GM10248 (cell line): ENCODE data around the gene TSR2.

ENCODE experiments used
- CTCF ChIA-PET: fragments of 300-600 bp; sonication (Branson Sonifier 250); formaldehyde crosslinking; extraction: SDS; loops from one replicate; lab custom pipeline; 2021; ENCODE audit warnings: antibody characterized with exemption; lab: Yijun Ruan, JAX
- POLR2A ChIA-PET: fragments of 350-650 bp; sonication (Branson Sonifier 250); formaldehyde crosslinking; extraction: SDS; loops from one replicate; lab custom pipeline; 2020; ENCODE audit warnings: antibody characterized with exemption; lab: Yijun Ruan, JAX
- DNase-seq: peaks from one replicate; pipeline ENCODE4 v3.0.0; 2012; ENCODE audit errors: extremely low spot score
- TF ChIP-seq, protein P1 (sequence below): IDR thresholded peaks from 2 replicates; pipeline ENCODE4 v1.5.1; 2012; ENCODE audit warnings: mild to moderate bottlenecking, low read depth; ENCODE audit errors: extremely low read depth, missing control alignments, control extremely low read depth

The TSR2 gene, protein sequence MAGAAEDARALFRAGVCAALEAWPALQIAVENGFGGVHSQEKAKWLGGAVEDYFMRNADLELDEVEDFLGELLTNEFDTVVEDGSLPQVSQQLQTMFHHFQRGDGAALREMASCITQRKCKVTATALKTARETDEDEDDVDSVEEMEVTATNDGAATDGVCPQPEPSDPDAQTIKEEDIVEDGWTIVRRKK

DNA sequence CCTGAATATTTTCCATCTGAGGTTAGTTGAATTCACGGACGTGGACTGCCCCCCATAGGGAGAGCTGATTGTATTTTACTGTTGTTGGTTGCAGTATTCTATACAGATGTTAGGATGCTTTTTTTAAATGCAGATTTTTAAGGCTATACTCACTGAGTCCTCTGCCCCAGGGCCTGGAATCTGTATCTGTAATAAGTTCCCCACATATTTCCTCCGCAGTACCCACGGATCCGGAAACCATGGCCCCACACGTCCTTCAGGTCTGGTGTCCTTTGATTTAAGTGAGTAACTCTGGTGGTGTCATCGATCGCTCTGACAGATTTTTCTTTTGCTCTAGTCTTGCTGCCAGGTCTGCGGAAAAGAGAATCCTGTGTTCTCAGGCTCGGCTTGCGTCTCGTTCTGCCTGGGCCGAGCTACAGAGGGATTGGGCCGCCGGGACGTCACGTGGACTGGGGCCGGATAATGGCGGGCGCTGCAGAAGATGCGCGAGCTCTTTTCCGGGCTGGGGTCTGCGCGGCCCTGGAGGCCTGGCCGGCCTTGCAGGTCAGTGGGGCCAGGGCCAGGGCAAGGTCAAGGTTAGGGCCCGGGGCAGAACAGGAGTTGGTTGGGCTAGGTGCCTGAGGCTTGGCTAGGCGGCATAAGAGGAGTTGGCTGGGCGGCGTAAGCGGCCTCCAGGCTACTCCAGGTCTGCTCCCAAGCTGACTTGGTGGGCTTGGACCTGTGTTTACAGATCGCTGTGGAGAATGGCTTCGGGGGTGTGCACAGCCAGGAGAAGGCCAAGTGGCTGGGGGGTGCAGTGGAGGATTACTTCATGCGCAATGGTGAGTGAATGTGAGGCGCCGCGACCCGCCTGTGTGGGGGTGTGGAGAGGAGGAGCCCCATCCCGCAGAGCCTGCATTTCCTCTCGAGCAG is at the start of gene TSR2:
Gene TSR2 (plus strand): TSS at position 445 of the 912 bp plus-strand sequence. CDS start 18 bp downstream, at position 463.
- ChIA-PET CTCF (no interaction called here), POLR2A (no interaction called here)
- DNase-seq = peak; percentile 77
- TF ChIP-seq, protein P1, sequence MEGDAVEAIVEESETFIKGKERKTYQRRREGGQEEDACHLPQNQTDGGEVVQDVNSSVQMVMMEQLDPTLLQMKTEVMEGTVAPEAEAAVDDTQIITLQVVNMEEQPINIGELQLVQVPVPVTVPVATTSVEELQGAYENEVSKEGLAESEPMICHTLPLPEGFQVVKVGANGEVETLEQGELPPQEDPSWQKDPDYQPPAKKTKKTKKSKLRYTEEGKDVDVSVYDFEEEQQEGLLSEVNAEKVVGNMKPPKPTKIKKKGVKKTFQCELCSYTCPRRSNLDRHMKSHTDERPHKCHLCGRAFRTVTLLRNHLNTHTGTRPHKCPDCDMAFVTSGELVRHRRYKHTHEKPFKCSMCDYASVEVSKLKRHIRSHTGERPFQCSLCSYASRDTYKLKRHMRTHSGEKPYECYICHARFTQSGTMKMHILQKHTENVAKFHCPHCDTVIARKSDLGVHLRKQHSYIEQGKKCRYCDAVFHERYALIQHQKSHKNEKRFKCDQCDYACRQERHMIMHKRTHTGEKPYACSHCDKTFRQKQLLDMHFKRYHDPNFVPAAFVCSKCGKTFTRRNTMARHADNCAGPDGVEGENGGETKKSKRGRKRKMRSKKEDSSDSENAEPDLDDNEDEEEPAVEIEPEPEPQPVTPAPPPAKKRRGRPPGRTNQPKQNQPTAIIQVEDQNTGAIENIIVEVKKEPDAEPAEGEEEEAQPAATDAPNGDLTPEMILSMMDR = peak; percentile 23

DNA sequence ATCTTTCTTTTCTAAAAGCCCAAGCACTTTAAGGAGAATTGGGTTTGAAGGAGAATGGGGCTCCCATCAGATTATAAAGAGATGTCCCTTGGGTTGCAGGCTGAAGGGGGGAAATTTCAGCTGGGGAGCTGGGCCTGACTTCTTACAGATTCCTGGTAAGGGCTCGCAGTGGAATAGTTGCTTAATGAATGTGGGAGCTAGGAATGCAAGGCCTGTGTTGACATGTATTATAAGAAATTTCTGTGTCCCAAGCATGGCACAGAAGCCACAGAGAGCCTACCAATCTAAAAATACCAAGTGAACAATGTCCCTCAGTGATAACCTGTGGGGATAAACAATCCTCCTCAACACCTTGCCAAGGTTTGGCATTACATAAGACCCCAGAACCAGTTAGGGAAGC is 43.1 kb upstream of the TSR2 start:
- TF ChIP-seq, protein P1 = no peak
- no peak for DNase-seq
- POLR2A ChIA-PET = no interaction called here
- CTCF ChIA-PET = no interaction called here

DNA sequence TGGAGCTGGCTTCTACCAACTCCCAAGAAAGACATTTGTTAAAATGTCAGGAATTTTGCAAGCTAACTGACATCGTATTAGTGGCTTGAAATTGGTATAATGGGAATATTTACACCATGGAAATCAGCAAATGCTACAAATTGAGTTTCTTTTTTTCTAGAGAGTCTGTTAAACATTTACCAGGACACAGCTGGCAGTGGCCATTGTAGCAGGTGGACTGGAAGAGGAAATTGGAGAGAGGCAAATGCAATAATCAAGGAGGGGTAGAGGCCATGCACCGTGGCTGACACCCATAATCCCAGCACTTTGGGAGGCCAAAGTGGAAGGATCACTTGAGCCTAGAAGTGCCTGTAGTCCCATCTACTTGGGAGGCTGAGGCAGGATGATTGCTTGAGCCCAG is 32.9 kb upstream of the TSR2 start:
- TF ChIP-seq, protein P1 = no peak
- no peak for DNase-seq
- POLR2A ChIA-PET = no interaction called here
- CTCF ChIA-PET = no interaction called here

DNA sequence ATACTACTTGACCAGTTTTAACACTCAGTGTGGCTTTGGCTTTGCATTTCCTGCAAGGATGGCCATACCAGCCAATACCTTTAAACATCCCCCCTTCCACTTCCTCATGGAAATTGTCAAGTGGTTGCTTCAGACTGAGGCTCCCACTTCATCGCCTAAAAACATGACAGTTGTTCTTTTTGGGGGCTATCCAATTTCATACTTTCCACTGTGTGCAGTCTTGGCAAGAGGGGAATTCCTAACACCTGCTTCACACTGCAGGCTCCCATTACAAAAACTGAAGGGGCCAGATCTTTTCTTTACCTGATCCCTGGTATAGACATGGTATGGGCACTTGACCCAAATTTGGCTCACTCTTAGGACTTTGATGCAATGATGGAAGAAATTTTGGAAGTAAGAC is 28.5 kb upstream of the TSR2 start:
- POLR2A ChIA-PET = no interaction called here
- TF ChIP-seq, protein P1 = no peak

DNA sequence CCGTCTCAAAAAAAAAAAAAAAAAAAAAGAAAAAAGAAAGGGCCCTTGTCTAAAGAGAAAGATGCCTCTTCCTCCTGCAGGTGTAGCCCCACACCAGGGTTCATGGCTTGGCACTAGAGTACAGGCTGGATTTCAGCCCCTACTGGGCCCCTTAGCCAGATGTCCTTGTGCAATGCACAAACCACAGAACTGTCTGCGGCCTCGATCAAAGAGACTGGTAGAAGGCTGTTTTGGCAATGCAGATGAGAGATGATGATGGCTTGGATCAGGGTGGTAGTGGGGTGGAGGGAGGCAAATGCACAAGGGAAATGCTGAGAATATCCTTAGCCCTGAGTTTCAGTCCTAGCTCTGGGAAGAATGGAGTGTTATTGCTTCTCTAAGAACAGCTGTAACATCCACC is 26.5 kb upstream of the TSR2 start:
- no peak for DNase-seq
- ChIA-PET POLR2A (no interaction called here), CTCF (no interaction called here)
- TF ChIP-seq, protein P1 = no peak

More for the DNA sequence above, 28.5 kb upstream of the TSR2 start:
- CTCF ChIA-PET = no interaction called here
- DNase-seq = no peak

DNA sequence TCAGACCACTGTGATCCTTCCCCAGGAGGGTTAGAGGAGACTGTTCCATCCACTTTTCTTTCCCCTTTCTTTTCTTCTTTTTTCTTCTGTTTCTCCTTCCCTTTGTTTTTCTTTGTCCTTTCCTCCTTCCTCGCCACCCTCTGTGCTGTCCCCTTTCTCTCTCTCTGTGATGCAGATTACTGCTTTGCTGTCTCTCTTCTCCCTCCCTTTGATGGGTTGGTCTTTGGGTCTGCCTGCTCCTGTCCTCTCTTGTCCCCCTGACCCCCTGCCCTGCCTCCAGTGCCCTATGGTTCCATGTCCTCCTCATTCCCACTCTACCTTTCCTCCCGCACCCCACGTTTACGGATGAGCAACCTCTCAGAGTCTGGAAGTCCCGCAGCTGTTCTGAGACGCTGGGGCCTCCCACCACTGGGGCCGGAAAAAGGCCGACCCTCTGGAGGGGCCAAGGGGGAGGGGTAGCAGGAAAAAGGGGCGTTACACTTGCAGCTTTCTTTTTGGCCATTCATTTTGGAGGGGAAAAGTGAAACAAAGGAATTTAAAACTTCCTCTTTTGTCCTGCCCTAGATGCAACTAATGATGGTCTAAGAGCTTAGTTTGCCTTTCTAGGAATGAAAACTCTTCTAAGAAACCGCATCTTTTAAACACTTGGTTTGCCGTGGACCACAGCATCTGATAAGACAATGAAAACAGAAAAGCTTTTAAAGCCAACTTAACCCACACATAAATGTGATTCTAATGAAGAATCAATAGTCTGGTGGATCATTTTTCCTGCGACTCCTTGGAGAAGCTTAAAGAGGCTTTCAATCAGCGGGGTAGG is 24.5 kb upstream of the TSR2 start:
- DNase-seq = no peak

More for the DNA sequence above, 24.5 kb upstream of the TSR2 start:
- ChIA-PET CTCF (no interaction called here), POLR2A (no interaction called here)
- TF ChIP-seq, protein P1 = no peak
